SK-N-SH (cell line): ENCODE measurements around the gene BCAR3. TPM values are rescaled to one million over a fixed set of nuclear protein-coding genes. Genes with fewer than 3 reads are reported as not detected.

ENCODE experiments used
- CTCF ChIA-PET: fragments of 300-600, 350-600 bp; formaldehyde crosslinking; extraction: SDS; loops from one replicate; lab custom pipeline; 2021; lab: Yijun Ruan, JAX
- POLR2A ChIA-PET: fragments of 350-600 bp; sonication (Branson Sonifier 250); formaldehyde crosslinking; extraction: SDS; loops from one replicate; lab custom pipeline; 2020; ENCODE audit warnings: antibody characterized with exemption, inconsistent platforms; lab: Yijun Ruan, JAX
- DNase-seq: peaks from one replicate; pipeline ENCODE4 v3.0.0; 2012
- H2AFZ ChIP-seq: fragments of 200-600 bp; sonication (generic); 2 replicates; pipeline ENCODE4 v1.8.1; 2016; ENCODE audit warnings: antibody characterized with exemption, mild to moderate bottlenecking, low read depth
- H3F3A ChIP-seq: fragments of 200-600 bp; sonication (generic); replicated peaks from 2 replicates; pipeline ENCODE3; 2016; ENCODE audit warnings: antibody characterized with exemption, mild to moderate bottlenecking; ENCODE audit not compliant: insufficient read depth
- H3K27ac ChIP-seq, 2 experiments: fragments of 200-500 bp in 1 of 2; fragments of 200-600 bp in 1 of 2; sonication (Bioruptor generic) in 1 of 2; sonication (generic), shearing (Covaris generic) in 1 of 2; 2 replicates each; pipeline versions ENCODE4 v1.5.1 to v1.6.1; 2014 to 2016; ENCODE audit warnings: low read depth in 2 of 2, inconsistent platforms in 1 of 2, low read length in 1 of 2, mild to moderate bottlenecking in 1 of 2, mixed read lengths in 1 of 2
- H3K27me3 ChIP-seq: fragments of 200-600 bp; sonication (generic), shearing (Covaris generic); 2 replicates; pipeline ENCODE4 v1.6.1; 2016; ENCODE audit warnings: mixed run types; ENCODE audit not compliant: insufficient read depth
- H3K36me3 ChIP-seq, 2 experiments: fragments of 200-500 bp in 1 of 2; fragments of 200-600 bp in 1 of 2; sonication (Bioruptor generic) in 1 of 2; sonication (generic) in 1 of 2; replicated peaks in 1 of 2; 2 replicates each; pipeline versions ENCODE3 to v1.5.1; 2014 to 2016; ENCODE audit warnings: low read length in 1 of 2, mild to moderate bottlenecking in 1 of 2; ENCODE audit not compliant: insufficient read depth in 2 of 2, control insufficient read depth in 1 of 2
- H3K4me1 ChIP-seq, 2 experiments: fragments of 200-500 bp in 1 of 2; fragments of 200-600 bp in 1 of 2; sonication (Bioruptor generic) in 1 of 2; sonication (generic), shearing (Covaris generic) in 1 of 2; 2 replicates each; pipeline versions ENCODE4 v1.5.1 to v1.6.1; 2014 to 2016; ENCODE audit warnings: low read depth in 1 of 2, low read length in 1 of 2, mixed run types in 1 of 2; ENCODE audit not compliant: insufficient read depth in 2 of 2, control insufficient read depth in 1 of 2
- H3K4me2 ChIP-seq: fragments of 200-600 bp; sonication (generic), shearing (Covaris generic); 2 replicates; pipeline ENCODE4 v1.6.1; 2017; ENCODE audit warnings: mixed run types
- H3K4me3 ChIP-seq, 2 experiments: fragments of 200-500 bp in 1 of 2; fragments of 200-600 bp in 1 of 2; sonication (Bioruptor generic) in 1 of 2; sonication (generic), shearing (Covaris generic) in 1 of 2; 2 replicates each; pipeline versions ENCODE4 v1.5.1 to v1.8.1; 2014 to 2016; ENCODE audit warnings: low read depth in 2 of 2, inconsistent platforms in 1 of 2, low read length in 1 of 2, mild to moderate bottlenecking in 1 of 2, mixed read lengths in 1 of 2, moderate library complexity in 1 of 2
- H3K79me2 ChIP-seq: fragments of 200-600 bp; sonication (generic); 2 replicates; pipeline ENCODE4 v1.8.1; 2017; ENCODE audit warnings: mild to moderate bottlenecking; ENCODE audit not compliant: insufficient read depth
- H3K9ac ChIP-seq: fragments of 200-600 bp; sonication (generic); 2 replicates; pipeline ENCODE4 v1.6.1; 2017; ENCODE audit warnings: mixed run types
- H3K9me2 ChIP-seq: fragments of 200-600 bp; sonication (generic); 2 replicates; pipeline ENCODE4 v1.6.1; 2017; ENCODE audit warnings: mixed run types
- H3K9me3 ChIP-seq: fragments of 200-600 bp; sonication (generic); 2 replicates; pipeline ENCODE4 v1.6.1; 2017; ENCODE audit warnings: mixed run types, mild to moderate bottlenecking, moderate library complexity
- H4K20me1 ChIP-seq: fragments of 200-600 bp; sonication (generic); 2 replicates; pipeline ENCODE4 v1.6.1; 2017; ENCODE audit warnings: mild to moderate bottlenecking, mixed run types; ENCODE audit not compliant: insufficient read depth
- CTCF ChIP-seq: fragments of 200-600 bp; sonication (generic); IDR thresholded peaks from 2 replicates; pipeline ENCODE4 v1.6.1; 2017; ENCODE audit warnings: antibody characterized with exemption, mild to moderate bottlenecking, moderate library complexity
- ELF1 ChIP-seq: IDR thresholded peaks from 2 replicates; pipeline ENCODE4 v1.4.0; 2012
- EP300 ChIP-seq, 2 experiments: IDR thresholded peaks; 2 replicates each; pipeline versions ENCODE4 v1.4.0 to v1.6.1; 2012; ENCODE audit warnings: borderline replicate concordance in 1 of 2, low read depth in 1 of 2, low read length in 1 of 2
- FOSL2 ChIP-seq: IDR thresholded peaks from 2 replicates; pipeline ENCODE4 v1.4.0; 2012; ENCODE audit warnings: low read depth, mild to moderate bottlenecking, moderate library complexity, borderline replicate concordance
- JUND ChIP-seq: IDR thresholded peaks from 2 replicates; pipeline ENCODE4 v1.4.0; 2012
- PBX3 ChIP-seq: IDR thresholded peaks from 2 replicates; pipeline ENCODE4; 2012
- POLR2AphosphoS5 ChIP-seq: IDR thresholded peaks from 2 replicates; pipeline ENCODE4 v1.6.1; 2012; ENCODE audit warnings: low read depth, low read length
- RAD21 ChIP-seq: IDR thresholded peaks from 2 replicates; pipeline ENCODE4 v1.6.1; 2012; ENCODE audit warnings: mild to moderate bottlenecking, low read length
- RCOR1 ChIP-seq: fragments of 150-350 bp; IDR thresholded peaks from 2 replicates; pipeline ENCODE4 v1.6.1; 2017; ENCODE audit warnings: antibody characterized with exemption, low read length
- TCF12 ChIP-seq: IDR thresholded peaks from 2 replicates; pipeline ENCODE4 v1.4.0; 2012
- TEAD4 ChIP-seq: IDR thresholded peaks from 2 replicates; pipeline ENCODE4 v1.4.0; 2012; ENCODE audit warnings: mild to moderate bottlenecking, borderline replicate concordance; ENCODE audit not compliant: insufficient read depth
- WGBS: methylation state at CpG from one replicate; pipeline ENCODE4 v1.1.6; 2017; ENCODE audit warnings: low lambda C conversion rate; 5-methylcytosine and 5-hydroxymethylcytosine counted together
- polyA plus RNA-seq, 3 experiments: library from polyadenylated mRNA; depleted of rRNA; stranded (reverse); fragments of >200 nt; gene quantifications; 2 replicates each; pipeline ENCODE4 v1.2.3, GENCODE V29; 2012

BCAR3 gene
- polyA plus RNA-seq, 1 of the 3 experiments (the other 2 are of a cell fraction) = 58.4 TPM

GRCh38 chr1:93704052-93704451 lies 22.4 kb upstream of the BCAR3 start:
- Histone ChIP-seq H4K20me1 (no peaks in the 10 kb centered on the region), H3K9ac (no peak overlapping the region), H3K79me2 (peaks cover 2% of the 10 kb centered on the region; the same call in 1 of the 2 replicates), H3F3A (peaks cover 22% of the 10 kb centered on the region), H3K27me3 (no peaks in the 10 kb centered on the region), H3K4me2 (no peak overlapping the region), H3K4me1 (peaks cover 36 to 48% of the 10 kb centered on the region in 2 experiments), H2AFZ (no peak overlapping the region), H3K9me3 (no peaks in the 10 kb centered on the region), H3K4me3 (no peak overlapping the region), H3K9me2 (no peaks in the 10 kb centered on the region), H3K36me3 (no peaks in the 10 kb centered on the region), H3K27ac (peak overlapping the region; percentile 95)
- ChIA-PET CTCF (interaction anchor here (0.7 to 2.3 kb wide), 4 partner anchors 14 to 75 kb away, joined by 3 to 11 read pairs (median 4); no protein-coding TSS in a partner anchor), POLR2A (no interaction called here)
- no peak for DNase-seq
- 81% methylated on average over 2 of the region's 2 CpGs for WGBS
- TF ChIP-seq ELF1 = no peak

- no peaks in the 10 kb centered on the region for H3K36me3 ChIP-seq
- H3K9me3 ChIP-seq = no peaks in the 10 kb centered on the region
- peaks cover 18% of the 10 kb centered on the region for H3F3A ChIP-seq
- ChIA-PET CTCF (interaction anchor here (0.7 to 2.6 kb wide), 9 partner anchors 11 to 140 kb away, joined by 3 to 12 read pairs (median 5); partner anchors contain the start of gene BCAR3), POLR2A (no interaction called here)
- TF ChIP-seq TCF12 (peak; percentile 88), RCOR1 (no peak), POLR2AphosphoS5 (peak; percentile 34; the same call in 1 of the 2 replicates), TEAD4 (no peak), RAD21 (no peak), JUND (peak; percentile 31), PBX3 (peak; percentile 74), FOSL2 (peak; percentile 30; the same call in 1 of the 2 replicates), EP300 (IDR thresholded peaks at IDR 0.05; ENCODE audit: borderline replicate concordance in 1 of 2, low read depth in 1 of 2, low read length in 1 of 2) (peak in 1 of 2 experiments; percentile 72; a peak in 1 of 4 replicates)
- WGBS = 43% methylated on average over 3 of the region's 3 CpGs
- no peak overlapping the region for H3K4me2 ChIP-seq
- H3K27me3 ChIP-seq = no peaks in the 10 kb centered on the region
- H3K9me2 ChIP-seq = no peaks in the 10 kb centered on the region
- H3K27ac ChIP-seq = peak overlapping the region; percentile 95
- H4K20me1 ChIP-seq = no peaks in the 10 kb centered on the region
- H3K79me2 ChIP-seq = peaks cover 2% of the 10 kb centered on the region; the same call in 1 of the 2 replicates
- no peak overlapping the region for H3K9ac ChIP-seq
- peaks cover 31 to 44% of the 10 kb centered on the region in 2 experiments for H3K4me1 ChIP-seq
- no peak overlapping the region for H3K4me3 ChIP-seq
- no peak for DNase-seq
- H2AFZ ChIP-seq = no peak overlapping the region
These were observed 22.0 kb upstream of the BCAR3 start for GRCh38 chr1:93703643-93704042.

GRCh38 chr1:93702828-93703183 lies 21.2 kb upstream of the BCAR3 start:
- Histone ChIP-seq H2AFZ (peak overlapping the region; percentile 38; the same call in 1 of the 2 replicates), H3K4me1 (peaks cover 24 to 39% of the 10 kb centered on the region in 2 experiments), H3K4me2 (peak overlapping the region; percentile 46), H3K4me3 (no peak overlapping the region), H3K27me3 (no peaks in the 10 kb centered on the region), H3K9me3 (no peaks in the 10 kb centered on the region), H3F3A (peaks cover 15% of the 10 kb centered on the region), H3K36me3 (no peaks in the 10 kb centered on the region), H4K20me1 (no peaks in the 10 kb centered on the region), H3K79me2 (peaks cover 2% of the 10 kb centered on the region; the same call in 1 of the 2 replicates), H3K9me2 (no peaks in the 10 kb centered on the region), H3K9ac (peak overlapping the region; percentile 71), H3K27ac (peak overlapping the region; percentile 95)
- ChIA-PET POLR2A (interaction anchor here (0.7 to 1.6 kb wide), 3 partner anchors 21 to 141 kb away, joined by 5 read pairs; partner anchors contain the start of gene BCAR3), CTCF (interaction anchor here (0.9 to 2.6 kb wide), 12 partner anchors 11 to 142 kb away, joined by 3 to 19 read pairs (median 5); partner anchors contain the start of gene BCAR3)
- WGBS = 80% methylated on average over 1 of the region's 3 CpGs
- no peak for DNase-seq
- TF ChIP-seq JUND (no peak), CTCF (0 out of 2 replicates have a peak, but pooled peaks have one; percentile 9)
